ENCODE results near the gene FANCI.

The FANCI gene

GRCh38 chr15:89330881-89331595, 87.3 kb downstream of the FANCI start:
- no peak for DNase-seq (ENCODE audit: low read depth in 2 of 3, low spot score in 1 of 3)

GRCh38 chr15:89332446-89332845, 88.7 kb downstream of the FANCI start:
- DNase-seq (ENCODE audit: low read depth in 2 of 3, low spot score in 1 of 3): no peak

GRCh38 chr15:89333011-89333860, 89.5 kb downstream of the FANCI start:
- no peak for DNase-seq (ENCODE audit: low read depth in 2 of 3, low spot score in 1 of 3)

- DNase-seq (ENCODE audit: low read depth in 2 of 3, low spot score in 1 of 3): peak in 1 of 3 donors; percentile 28
Measured at GRCh38 chr15:89333959-89334509, 90.3 kb downstream of the FANCI start.

GRCh38 chr15:89334510-89335297, 90.9 kb downstream of the FANCI start, which contains the start of gene POLG:
TSS of gene POLG (minus strand) at chr15:89334824. CDS start at chr15:89333754, 1,070 bp downstream.
- peak; percentile 96 to 100 (median 99) for DNase-seq (ENCODE audit: low read depth in 2 of 3, low spot score in 1 of 3)

GRCh38 chr15:89335298-89336041, 91.7 kb downstream of the FANCI start:
- DNase-seq (ENCODE audit: low read depth in 2 of 3, low spot score in 1 of 3): peak in 1 of 3 donors; percentile 34

GRCh38 chr15:89338036-89338435, 94.3 kb downstream of the FANCI start:
- DNase-seq (ENCODE audit: low read depth in 2 of 3, low spot score in 1 of 3): no peak

GRCh38 chr15:89340573-89340972, 96.8 kb downstream of the FANCI start:
- no peak for DNase-seq (ENCODE audit: low read depth in 2 of 3, low spot score in 1 of 3)

GRCh38 chr15:89341316-89342005, 97.7 kb downstream of the FANCI start:
- DNase-seq (ENCODE audit: low read depth in 2 of 3, low spot score in 1 of 3): no peak

- DNase-seq (ENCODE audit: low read depth in 2 of 3, low spot score in 1 of 3): no peak
Measured at GRCh38 chr15:89342840-89343239, 99.1 kb downstream of the FANCI start.

- DNase-seq (ENCODE audit: low read depth in 2 of 3, low spot score in 1 of 3): no peak
Measured at GRCh38 chr15:89345248-89345647, 101.5 kb downstream of the FANCI start.

GRCh38 chr15:89346516-89347231, 102.9 kb downstream of the FANCI start:
- no peak for DNase-seq (ENCODE audit: low read depth in 2 of 3, low spot score in 1 of 3)

GRCh38 chr15:89349206-89349558, 105.4 kb downstream of the FANCI start:
- no peak for DNase-seq (ENCODE audit: low read depth in 2 of 3, low spot score in 1 of 3)

GRCh38 chr15:89352476-89352875, 108.7 kb downstream of the FANCI start:
- no peak for DNase-seq (ENCODE audit: low read depth in 2 of 3, low spot score in 1 of 3)

GRCh38 chr15:89353991-89354390, 110.2 kb downstream of the FANCI start:
- no peak for DNase-seq (ENCODE audit: low read depth in 2 of 3, low spot score in 1 of 3)

- no peak for DNase-seq (ENCODE audit: low read depth in 2 of 3, low spot score in 1 of 3)
Measured at GRCh38 chr15:89356634-89357298, 113.0 kb downstream of the FANCI start.

- DNase-seq (ENCODE audit: low read depth in 2 of 3, low spot score in 1 of 3): no peak
Measured at GRCh38 chr15:89358435-89358754, 114.6 kb downstream of the FANCI start.

GRCh38 chr15:89358755-89359439, 115.1 kb downstream of the FANCI start:
- peak; percentile 65 to 82 (median 76) for DNase-seq (ENCODE audit: low read depth in 2 of 3, low spot score in 1 of 3)

Data from stimulated activated CD4-positive, alpha-beta T cell treated with anti-CD3 and anti-CD28 coated beads, Interleukin-12 subunit alpha, Interleukin-12 subunit beta, amount 100 ng/mL, for 48 hours (primary cell).